Kidney (tissue), 14 donors: ENCODE results near the gene GPR137B. TPM values are rescaled to one million over a fixed set of nuclear protein-coding genes. Genes with fewer than 3 reads are reported as not detected.

Source experiments
- DNase-seq, 5 donors: peaks; one replicate each; pipeline ENCODE4 v3.0.0-alpha.2; 2013 to 2020
- FAIRE-seq: peaks from 2 replicates; lab custom pipeline; 2012; peaks lifted over from hg19 to GRCh38; lab: Jason Lieb, UNC
- H3K27ac ChIP-seq, 2 donors: one replicate each; pipeline ENCODE4 v1.7.0; 2013; ENCODE audit warnings: low read depth in 2 of 2, low read length in 2 of 2, inconsistent platforms in 1 of 2
- H3K27me3 ChIP-seq: one replicate; pipeline ENCODE4 v1.7.1; 2013; ENCODE audit warnings: low read length, inconsistent platforms; ENCODE audit not compliant: control insufficient read depth, insufficient read depth
- H3K36me3 ChIP-seq, 3 donors: one replicate each; pipeline versions ENCODE4 v1.7.0 to v1.7.1; 2013; ENCODE audit warnings: low read length in 3 of 3, control low read depth in 1 of 3, inconsistent platforms in 1 of 3; ENCODE audit not compliant: insufficient read depth in 3 of 3, control insufficient read depth in 2 of 3
- H3K4me1 ChIP-seq, 3 donors: one replicate each; pipeline versions ENCODE4 v1.7.0 to v1.7.1; 2013; ENCODE audit warnings: low read length in 3 of 3, inconsistent platforms in 1 of 3, low read depth in 1 of 3; ENCODE audit not compliant: control insufficient read depth in 2 of 3, insufficient read depth in 2 of 3
- H3K4me3 ChIP-seq, 3 donors: one replicate each; pipeline versions ENCODE4 v1.7.0 to v1.8.1; 2013; ENCODE audit warnings: low read length in 3 of 3, control low read depth in 1 of 3, inconsistent platforms in 1 of 3
- H3K9ac ChIP-seq, 3 donors: one replicate each; pipeline versions ENCODE4 v1.7.0 to v1.7.1; 2013; ENCODE audit warnings: low read length in 3 of 3, control low read depth in 1 of 3, inconsistent platforms in 1 of 3
- H3K9me3 ChIP-seq, 3 donors: one replicate each; pipeline versions ENCODE4 v1.7.0 to v1.7.1; 2013; ENCODE audit warnings: low read length in 3 of 3, control low read depth in 1 of 3, inconsistent platforms in 1 of 3; ENCODE audit not compliant: control insufficient read depth in 2 of 3, insufficient read depth in 1 of 3
- intact Hi-C: fragments of 100-400 bp; cut with DNase I; formaldehyde crosslinking; loops from one replicate; pipeline ENCODE4 v1.11.1; 2022
- polyA plus RNA-seq: library from polyadenylated mRNA; stranded (reverse); fragments of 350-450 nt; fragmentation: Illumina TruSeq; extraction: RNeasy Lipid Tissue Mini Kit (QIAGEN cat#74804); gene quantifications from one replicate; pipeline ENCODE4 v1.2.3, GENCODE V29; 2014; ENCODE audit warnings: low read depth, low replicate concordance; ENCODE audit not compliant: insufficient read depth
- total RNA-seq: library from RNA; stranded (reverse); fragmentation: NEBNext Ultra II Directional; extraction: Animal tissue kit (Norgen Biotek cat#: 25700); gene quantifications from one replicate; pipeline ENCODE4 v1.2.1, GENCODE V29; 2021
- TF ChIP-seq, protein P1 (sequence below): IDR thresholded peaks from 3 replicates; pipeline ENCODE4 v1.5.1; 2012; ENCODE audit warnings: mild to moderate bottlenecking, moderate library complexity, borderline replicate concordance; ENCODE audit not compliant: insufficient read depth; ENCODE audit errors: extremely low read depth
- donor health status: control.
- donor health status: control.
- donor health status: control.
- donor health status: control.
- donor health status: control.
- donor health status: DM: yes; HTN: yes; CAD: no.
- donor health status: Normal renal cell carcinoma (clear cell type).

Gene GPR137B
- total and polyA plus RNA-seq, 2 donors from 2014 or later: 22.2 to 31.4 TPM

DNA sequence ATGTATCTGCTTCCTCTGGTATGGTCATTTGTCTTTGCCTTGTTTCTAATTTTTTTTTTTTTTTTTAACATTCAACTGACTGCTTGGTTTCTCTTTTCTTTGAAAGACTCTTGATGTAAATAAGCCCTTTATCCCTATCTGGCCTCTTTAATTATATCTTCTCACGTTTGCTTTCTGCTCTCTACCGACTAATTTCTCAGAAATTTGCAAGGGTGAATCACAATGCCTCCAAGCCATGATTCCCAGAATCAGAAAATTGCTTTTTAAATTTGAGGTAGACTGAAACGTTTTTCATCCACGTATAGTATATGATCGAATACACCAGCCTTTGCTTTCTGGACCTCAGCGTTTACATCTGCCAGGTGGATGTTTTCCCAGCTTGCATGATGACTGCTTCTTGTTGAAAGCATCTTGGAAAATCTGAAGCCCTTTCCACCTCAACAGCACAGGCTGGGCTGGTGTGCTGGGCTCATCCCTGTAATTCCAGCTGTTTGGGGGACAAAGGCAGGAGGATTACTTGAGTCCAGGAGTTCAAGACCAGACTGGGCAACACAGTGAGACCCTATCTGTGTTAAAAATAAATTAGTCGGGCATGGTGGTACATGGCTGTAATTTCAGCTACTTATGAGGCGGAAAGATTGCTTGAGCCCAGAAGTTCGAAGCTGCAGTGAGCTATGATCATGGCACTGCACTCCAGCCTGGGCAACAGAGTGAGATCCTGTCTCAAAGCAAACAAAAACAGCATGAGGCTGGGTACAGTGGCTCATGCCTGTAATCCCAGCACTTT is 35.0 kb upstream of the GPR137B start:
- DNase-seq: no peak
- no peaks in the 10 kb centered on the region for H3K36me3 ChIP-seq
- intact Hi-C loops: loop anchor here (5.0 kb wide), 1 partner anchor 385 kb away; no protein-coding TSS in a partner anchor
- H3K27me3 ChIP-seq: no peaks in the 10 kb centered on the region
- no peak overlapping the region for H3K9ac ChIP-seq
- no peak overlapping the region for H3K27ac ChIP-seq
- FAIRE-seq: no peak
- TF ChIP-seq, protein P1, sequence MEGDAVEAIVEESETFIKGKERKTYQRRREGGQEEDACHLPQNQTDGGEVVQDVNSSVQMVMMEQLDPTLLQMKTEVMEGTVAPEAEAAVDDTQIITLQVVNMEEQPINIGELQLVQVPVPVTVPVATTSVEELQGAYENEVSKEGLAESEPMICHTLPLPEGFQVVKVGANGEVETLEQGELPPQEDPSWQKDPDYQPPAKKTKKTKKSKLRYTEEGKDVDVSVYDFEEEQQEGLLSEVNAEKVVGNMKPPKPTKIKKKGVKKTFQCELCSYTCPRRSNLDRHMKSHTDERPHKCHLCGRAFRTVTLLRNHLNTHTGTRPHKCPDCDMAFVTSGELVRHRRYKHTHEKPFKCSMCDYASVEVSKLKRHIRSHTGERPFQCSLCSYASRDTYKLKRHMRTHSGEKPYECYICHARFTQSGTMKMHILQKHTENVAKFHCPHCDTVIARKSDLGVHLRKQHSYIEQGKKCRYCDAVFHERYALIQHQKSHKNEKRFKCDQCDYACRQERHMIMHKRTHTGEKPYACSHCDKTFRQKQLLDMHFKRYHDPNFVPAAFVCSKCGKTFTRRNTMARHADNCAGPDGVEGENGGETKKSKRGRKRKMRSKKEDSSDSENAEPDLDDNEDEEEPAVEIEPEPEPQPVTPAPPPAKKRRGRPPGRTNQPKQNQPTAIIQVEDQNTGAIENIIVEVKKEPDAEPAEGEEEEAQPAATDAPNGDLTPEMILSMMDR: no peak
- no peak overlapping the region for H3K4me3 ChIP-seq
- H3K4me1 ChIP-seq: no peaks in the 10 kb centered on the region
- H3K9me3 ChIP-seq: no peaks in the 10 kb centered on the region

DNA sequence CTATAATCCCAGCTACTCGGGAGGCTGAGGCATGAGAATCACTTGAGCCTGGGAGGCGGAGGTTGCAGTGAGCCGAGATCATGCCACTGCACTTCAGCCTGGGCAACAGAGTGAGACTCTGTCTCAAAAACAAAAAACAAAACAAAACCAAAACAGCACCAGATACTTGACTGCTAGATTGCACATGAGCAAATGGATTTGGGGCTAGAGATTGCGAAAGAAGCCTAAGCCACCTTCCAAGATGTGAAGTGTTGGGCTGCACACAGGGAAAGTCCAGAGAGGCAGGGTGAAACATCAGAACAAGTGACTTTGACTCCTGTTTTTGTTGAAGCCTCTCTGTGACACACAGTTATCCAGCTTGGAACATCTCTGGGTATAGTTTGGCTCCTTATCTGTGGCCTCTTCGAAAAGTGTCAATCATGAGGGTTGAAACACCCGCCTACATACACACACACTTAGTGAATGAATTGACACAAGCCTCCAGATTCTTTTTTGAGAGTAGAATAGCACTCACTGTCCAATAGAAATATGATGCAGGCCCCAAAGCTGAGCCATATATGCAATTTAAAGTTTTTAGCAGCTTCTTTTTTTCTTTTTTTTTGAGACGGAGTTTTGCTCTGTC is 34.2 kb upstream of the GPR137B start:
- no peak overlapping the region for H3K9ac ChIP-seq
- no peaks in the 10 kb centered on the region for H3K9me3 ChIP-seq
- H3K36me3 ChIP-seq: no peaks in the 10 kb centered on the region
- TF ChIP-seq, protein P1: no peak
- DNase-seq (no peak), FAIRE-seq (no peak)
- no peak overlapping the region for H3K27ac ChIP-seq
- no peaks in the 10 kb centered on the region for H3K4me1 ChIP-seq
- no peak overlapping the region for H3K4me3 ChIP-seq
- no peaks in the 10 kb centered on the region for H3K27me3 ChIP-seq
- intact Hi-C loops: loop anchor here (5.0 kb wide), 1 partner anchor 384 kb away; no protein-coding TSS in a partner anchor

DNA sequence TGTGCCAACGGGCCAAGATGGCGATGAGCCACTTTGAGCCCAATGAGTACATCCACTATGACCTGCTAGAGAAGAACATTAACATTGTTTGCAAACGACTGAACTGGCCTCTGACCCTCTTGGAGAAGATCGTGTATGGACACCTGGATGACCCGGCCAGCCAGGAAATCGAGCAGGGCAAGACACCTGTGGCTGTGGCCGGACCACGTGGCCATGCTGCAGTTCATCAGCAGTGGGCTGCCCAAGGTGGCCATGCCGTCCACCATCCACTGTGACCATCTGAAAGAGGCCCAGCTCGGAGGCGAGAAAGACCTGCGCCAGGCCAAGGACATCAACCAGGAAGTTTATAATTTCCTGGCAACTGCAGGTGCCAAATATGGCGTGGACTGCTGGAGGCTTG is 32.2 kb upstream of the GPR137B start:
- DNase-seq (no peak), FAIRE-seq (no peak)
- Histone ChIP-seq H3K9ac (no peak overlapping the region), H3K4me1 (no peaks in the 10 kb centered on the region), H3K27ac (no peak overlapping the region), H3K36me3 (no peaks in the 10 kb centered on the region), H3K4me3 (no peak overlapping the region), H3K27me3 (no peaks in the 10 kb centered on the region), H3K9me3 (no peaks in the 10 kb centered on the region)
- intact Hi-C loops: no loop called here
- TF ChIP-seq, protein P1: no peak
